K562 (cell line): ENCODE measurements around the gene HMGN1.

ENCODE experiments used
- MTA2 ChIP-seq: fragments of 450-650 bp; IDR thresholded peaks from 2 replicates; pipeline ENCODE4 v1.6.1; 2016; ENCODE audit warnings: low read depth
- POLR2A ChIP-seq: fragments of 450-650 bp; conservative IDR thresholded peaks from 2 replicates; pipeline ENCODE4 v1.6.1; 2016
- REST ChIP-seq, 2 experiments: fragments of 450-650 bp; formaldehyde crosslinking in 1 of 2; IDR thresholded peaks; 2 replicates each; pipeline versions ENCODE4 v1.4.0 to v1.6.1; 2014 to 2020; ENCODE audit warnings: mild to moderate bottlenecking in 2 of 2, borderline replicate concordance in 1 of 2, low read depth in 1 of 2

GRCh38 chr21:39386194-39386593 lies 37.3 kb upstream of the HMGN1 start:
- TF ChIP-seq MTA2 = no peak
- TF ChIP-seq REST (IDR thresholded peaks at IDR 0.05; ENCODE audit: borderline replicate concordance) = no peak
- no peak for TF ChIP-seq REST (CRISPR knock-in tag; IDR thresholded peaks at IDR 0.05; ENCODE audit: low read depth)
- no peak for TF ChIP-seq POLR2A
